Measurements from ENCODE around the gene GHDC. TPM values are rescaled to one million over a fixed set of nuclear protein-coding genes. Genes with fewer than 3 reads are reported as not detected.

Gene GHDC
- total RNA-seq, 1 donor from 2014 or later, result 30.9 TPM

DNA sequence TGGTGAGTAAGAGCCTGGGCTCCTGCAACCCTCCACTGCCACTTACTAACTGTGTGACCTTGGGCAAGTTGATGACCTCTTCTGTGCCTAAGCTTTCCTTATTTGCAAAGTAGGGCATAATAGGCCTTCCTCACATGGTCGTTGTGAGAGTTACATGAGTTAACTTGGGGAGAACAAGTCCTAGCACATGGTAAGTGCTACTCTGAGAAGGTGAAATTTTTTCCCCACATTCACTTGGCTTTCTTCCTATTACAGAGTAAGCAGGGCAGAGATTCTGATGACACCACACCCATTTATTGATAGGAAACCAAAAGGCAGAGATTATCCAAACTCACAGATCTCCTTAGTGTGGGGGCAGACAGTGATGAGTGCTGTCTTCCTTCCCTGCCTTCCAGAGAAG lies 15.0 kb downstream of the GHDC start:
- DNase-seq (no peak), ATAC-seq (no peak)
- Histone ChIP-seq H3K27ac (no peak overlapping the region), H3K4me3 (no peak overlapping the region), H3K36me3 (no peaks in the 10 kb centered on the region), H3K4me1 (peaks cover 31% of the 10 kb centered on the region), H3K9me3 (no peaks in the 10 kb centered on the region), H3K27me3 (peaks cover 21% of the 10 kb centered on the region)
- TF ChIP-seq CTCF (IDR thresholded peaks at IDR 0.05), result no peak
- intact Hi-C loops (cut with DNase I), result no loop called here

- Histone ChIP-seq H3K36me3 (no peaks in the 10 kb centered on the region), H3K27ac (no peak overlapping the region), H3K27me3 (peaks cover 21% of the 10 kb centered on the region), H3K4me3 (no peak overlapping the region), H3K4me1 (peaks cover 29% of the 10 kb centered on the region), H3K9me3 (no peaks in the 10 kb centered on the region)
- TF ChIP-seq CTCF (IDR thresholded peaks at IDR 0.05), result no peak
- ATAC-seq (no peak), DNase-seq (no peak)
- intact Hi-C loops (cut with DNase I), result no loop called here
Observed at GRCh38 chr17:42178817-42179216, 15.5 kb downstream of the GHDC start.

DNA sequence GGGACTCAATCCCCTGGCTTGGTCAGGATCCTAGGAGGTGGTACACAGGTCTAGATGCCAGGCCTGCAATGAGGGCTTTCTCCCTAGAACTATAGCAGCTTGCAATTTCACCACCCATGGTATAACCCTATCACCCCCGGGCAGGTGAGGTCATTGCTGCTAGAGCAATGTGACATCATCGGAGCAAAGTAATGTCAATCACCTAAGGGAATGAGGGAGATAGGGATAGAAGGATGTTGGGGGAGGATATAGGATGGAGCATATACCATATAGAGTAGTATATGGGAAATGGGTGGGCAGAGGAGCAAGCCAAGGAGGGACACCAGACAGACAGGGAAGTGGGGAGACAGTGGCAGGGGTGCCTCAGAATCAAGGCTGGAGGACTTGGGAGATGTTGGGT lies 16.6 kb downstream of the GHDC start:
- DNase-seq (no peak), ATAC-seq (no peak)
- Histone ChIP-seq H3K4me1 (peaks cover 18% of the 10 kb centered on the region), H3K9me3 (no peaks in the 10 kb centered on the region), H3K27ac (no peak overlapping the region), H3K4me3 (no peak overlapping the region), H3K36me3 (no peaks in the 10 kb centered on the region), H3K27me3 (peaks cover 21% of the 10 kb centered on the region)
- no peak for TF ChIP-seq CTCF (IDR thresholded peaks at IDR 0.05)
- intact Hi-C loops (cut with DNase I), result no loop called here

DNA sequence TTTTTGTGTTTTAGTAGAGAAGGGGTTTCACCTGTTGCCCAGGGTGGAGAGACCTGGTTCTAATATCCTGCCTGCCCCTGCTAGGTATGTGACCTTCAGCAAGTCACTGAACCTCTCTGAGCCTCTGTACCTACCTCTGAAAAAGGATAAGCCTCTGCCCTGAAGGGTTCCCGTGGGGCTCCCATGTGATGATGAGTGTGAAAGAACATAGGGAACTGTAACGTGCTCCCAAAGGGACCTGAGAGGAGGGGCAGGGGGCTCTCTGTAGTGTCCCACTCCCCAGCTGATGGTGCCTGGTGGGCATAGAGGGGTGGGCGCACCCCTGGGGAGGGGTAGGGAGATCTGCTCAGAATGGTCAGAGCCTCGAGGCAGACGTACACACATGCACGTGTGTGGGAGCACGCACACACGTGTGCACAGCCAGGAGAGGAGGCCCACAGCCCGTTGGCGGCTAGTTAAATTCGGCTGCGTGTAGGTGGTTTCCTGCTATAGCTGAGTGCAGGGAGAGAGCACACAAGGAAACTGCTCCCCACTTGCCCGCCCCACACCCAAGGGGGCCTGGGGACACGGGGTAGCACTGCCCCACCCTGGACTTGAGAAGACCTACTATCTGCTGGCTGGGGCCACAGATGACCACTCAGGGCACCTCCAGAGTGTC lies 20.0 kb downstream of the GHDC start:
- Histone ChIP-seq H3K4me1 (peaks cover 5% of the 10 kb centered on the region), H3K36me3 (no peaks in the 10 kb centered on the region), H3K27me3 (no peaks in the 10 kb centered on the region), H3K27ac (no peak overlapping the region), H3K4me3 (no peak overlapping the region), H3K9me3 (no peaks in the 10 kb centered on the region)
- TF ChIP-seq CTCF (IDR thresholded peaks at IDR 0.05), result no peak
- ATAC-seq (no peak), DNase-seq (no peak)
- intact Hi-C loops (cut with DNase I), result no loop called here

DNA sequence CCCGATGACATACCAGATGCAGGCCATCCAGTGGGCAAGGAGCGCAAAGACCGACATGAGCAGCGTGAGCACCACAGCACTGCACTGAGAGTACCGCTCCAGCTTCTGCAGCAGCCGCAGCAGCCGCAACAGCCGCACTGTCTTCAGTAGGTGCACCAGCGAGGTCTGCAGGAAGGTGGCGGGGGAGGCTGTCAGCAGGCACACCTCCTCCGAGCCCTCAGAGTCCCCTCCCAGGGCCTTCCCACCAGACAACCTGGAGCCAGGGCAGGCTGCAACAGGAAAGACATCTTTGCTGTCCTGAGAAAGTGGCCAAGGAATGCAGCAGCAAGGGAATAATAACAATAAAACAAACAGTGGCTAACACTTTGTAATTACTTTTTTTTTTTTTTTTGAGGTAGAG lies 22.5 kb downstream of the GHDC start:
- Histone ChIP-seq H3K36me3 (no peaks in the 10 kb centered on the region), H3K4me3 (no peak overlapping the region), H3K9me3 (no peaks in the 10 kb centered on the region), H3K27me3 (no peaks in the 10 kb centered on the region), H3K27ac (no peak overlapping the region), H3K4me1 (no peaks in the 10 kb centered on the region)
- ATAC-seq (peak; percentile 21), DNase-seq (no peak)
- TF ChIP-seq CTCF (IDR thresholded peaks at IDR 0.05), result no peak
- intact Hi-C loops (cut with DNase I), result no loop called here

DNA sequence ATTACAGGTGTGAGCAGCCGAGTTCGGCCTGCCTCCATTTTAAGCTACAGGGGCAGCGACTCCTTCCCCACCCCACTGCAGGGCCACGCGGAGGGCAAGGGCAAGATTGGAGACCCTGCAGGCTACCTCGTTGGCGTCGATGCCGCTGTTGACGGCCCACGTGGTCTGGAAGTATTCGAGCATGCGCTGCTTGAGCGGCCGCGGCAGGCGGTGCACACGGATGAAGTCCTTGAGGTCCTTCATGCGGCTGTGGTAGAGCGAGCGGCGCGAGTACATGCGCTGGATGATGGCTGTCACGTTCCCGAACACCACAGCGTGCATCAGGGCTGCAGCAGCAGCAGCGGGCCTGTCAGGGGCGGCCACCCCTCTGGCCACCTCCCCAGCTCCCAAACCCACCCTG lies 24.9 kb downstream of the GHDC start:
- intact Hi-C loops (cut with DNase I), result no loop called here
- H3K27ac ChIP-seq, result no peak overlapping the region

More for the DNA sequence above, 24.9 kb downstream of the GHDC start:
- no peaks in the 10 kb centered on the region for H3K27me3 ChIP-seq
- ATAC-seq (no peak), DNase-seq (no peak)
- no peaks in the 10 kb centered on the region for H3K9me3 ChIP-seq
- H3K4me3 ChIP-seq, result no peak overlapping the region
- no peaks in the 10 kb centered on the region for H3K36me3 ChIP-seq
- no peak for TF ChIP-seq CTCF (IDR thresholded peaks at IDR 0.05)
- H3K4me1 ChIP-seq, result no peaks in the 10 kb centered on the region

All from upper lobe of right lung (tissue), 1 donor.